Duodenal mucosa (tissue), 2 donors: Measurements from ENCODE around the gene TRAPPC8.
"Not testable (repeated sequence)": the region's sequence is repeated elsewhere in the genome, so short reads cannot be mapped to it uniquely, and the experiment has no call there.

Experiments used
- H3K27ac ChIP-seq: one replicate; pipeline ENCODE4 v1.7.0; 2013; ENCODE audit warnings: low read depth, low read length
- H3K27me3 ChIP-seq, 2 donors: one replicate each; pipeline ENCODE4 v1.7.0; 2013; ENCODE audit warnings: low read length in 2 of 2, control low read depth in 1 of 2; ENCODE audit not compliant: insufficient read depth in 2 of 2, control insufficient read depth in 1 of 2
- H3K36me3 ChIP-seq, 2 donors: one replicate each; pipeline ENCODE4 v1.7.0; 2013; ENCODE audit warnings: low read length in 2 of 2, control low read depth in 1 of 2; ENCODE audit not compliant: insufficient read depth in 2 of 2, control insufficient read depth in 1 of 2
- H3K4me1 ChIP-seq, 2 donors: one replicate each; pipeline ENCODE4 v1.7.0; 2013; ENCODE audit warnings: low read length in 2 of 2, control low read depth in 1 of 2; ENCODE audit not compliant: insufficient read depth in 2 of 2, control insufficient read depth in 1 of 2
- H3K4me3 ChIP-seq, 2 donors: one replicate each; pipeline ENCODE4 v1.7.0; 2013; ENCODE audit warnings: low read length in 2 of 2, low read depth in 1 of 2
- H3K9ac ChIP-seq, 2 donors: one replicate each; pipeline ENCODE4 v1.7.0; 2013; ENCODE audit warnings: low read length in 2 of 2, low read depth in 1 of 2
- H3K9me3 ChIP-seq, 2 donors: one replicate each; pipeline ENCODE4 v1.7.0; 2013; ENCODE audit warnings: low read length in 2 of 2, control low read depth in 1 of 2; ENCODE audit not compliant: control insufficient read depth in 1 of 2

The TRAPPC8 gene

DNA sequence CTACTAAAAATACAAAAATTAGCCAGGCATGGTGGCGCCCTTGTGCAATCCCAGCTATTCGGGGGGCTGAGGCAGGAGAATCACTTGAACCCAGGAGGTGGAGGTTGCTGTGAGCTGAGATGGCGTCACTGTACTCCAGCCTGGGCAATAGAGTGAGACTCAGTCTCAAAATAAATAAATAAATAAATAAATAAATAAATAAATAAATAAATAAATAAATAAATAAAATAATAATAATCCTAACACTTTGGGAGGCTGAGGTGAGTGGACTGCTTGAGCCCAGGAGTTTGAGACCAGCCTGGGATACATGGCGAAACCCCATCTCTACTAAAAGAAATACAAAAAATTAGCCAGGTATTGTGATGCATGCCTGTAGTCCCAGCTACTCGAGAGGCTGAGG, 23.6 kb downstream of the TRAPPC8 start:
- not testable (repeated sequence) for H3K4me1 ChIP-seq, H3K27me3 ChIP-seq, H3K9me3 ChIP-seq, H3K4me3 ChIP-seq, H3K9ac ChIP-seq, H3K27ac ChIP-seq
- peaks cover 0 to 51% of the 10 kb centered on the region in 2 donors for H3K36me3 ChIP-seq

DNA sequence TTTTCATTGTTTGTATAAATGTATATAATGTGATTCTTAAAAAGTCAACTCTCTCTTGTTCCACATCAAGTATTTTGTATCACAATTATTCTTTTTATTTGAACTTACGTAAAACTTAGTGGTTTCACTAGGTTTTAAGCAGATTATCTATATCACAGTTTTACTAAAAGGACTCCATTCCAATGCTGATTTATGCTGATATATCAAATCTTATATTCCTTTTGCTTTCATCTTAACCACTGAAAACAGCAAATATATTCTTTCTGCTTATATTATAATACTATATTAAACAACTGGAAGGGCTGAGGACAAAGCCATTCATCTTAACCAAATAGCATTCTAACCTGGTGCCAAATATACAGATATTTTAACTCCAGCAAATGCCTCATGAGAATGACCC, 24.2 kb downstream of the TRAPPC8 start:
- Histone ChIP-seq H3K4me1 (no peaks in the 10 kb centered on the region), H3K27ac (no peak overlapping the region), H3K9ac (no peak overlapping the region), H3K27me3 (no peaks in the 10 kb centered on the region), H3K36me3 (peaks cover 0 to 54% of the 10 kb centered on the region in 2 donors), H3K9me3 (no peaks in the 10 kb centered on the region), H3K4me3 (no peak overlapping the region)

DNA sequence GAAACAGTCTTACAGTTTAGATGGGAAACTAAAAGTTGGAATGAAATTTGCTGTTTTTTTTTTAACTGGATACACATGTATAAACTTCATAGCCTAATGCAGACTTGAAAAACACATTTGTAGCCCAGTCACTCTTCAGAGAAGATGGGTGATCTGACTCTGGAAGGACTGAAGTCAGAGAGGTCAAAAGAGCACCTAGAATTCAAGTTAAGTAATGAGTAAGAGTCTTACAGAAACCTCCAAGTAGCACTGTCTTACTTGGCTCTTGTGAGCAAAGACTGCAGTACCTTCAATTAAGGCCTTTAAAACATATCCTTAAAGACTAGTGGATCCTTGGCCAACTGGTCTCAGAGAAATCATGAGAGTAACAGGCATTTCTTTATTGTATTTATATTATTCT, 41.9 kb downstream of the TRAPPC8 start:
- Histone ChIP-seq H3K9ac (no peak overlapping the region), H3K4me3 (no peak overlapping the region), H3K27me3 (no peaks in the 10 kb centered on the region), H3K27ac (no peak overlapping the region), H3K9me3 (no peaks in the 10 kb centered on the region), H3K36me3 (peaks cover 19 to 53% of the 10 kb centered on the region in 2 donors), H3K4me1 (no peaks in the 10 kb centered on the region)

DNA sequence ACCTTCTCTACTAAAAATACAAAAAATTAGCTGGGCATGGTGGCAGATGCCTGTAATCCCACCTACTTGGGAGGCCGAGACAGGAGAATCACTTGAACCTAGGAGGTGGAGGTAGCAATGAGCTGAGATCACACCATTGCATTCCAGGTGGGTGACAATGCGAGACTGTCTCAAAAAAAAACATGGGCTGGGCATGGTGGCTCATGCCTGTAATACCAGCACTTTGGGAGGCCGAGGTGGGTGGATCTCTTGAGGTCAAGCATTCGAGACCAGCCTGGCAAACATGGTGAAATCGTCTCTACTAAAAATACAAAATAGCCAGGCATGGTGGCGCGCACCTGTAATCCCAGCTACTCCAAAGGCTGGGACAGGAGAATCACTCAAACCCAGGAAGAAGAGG, 43.2 kb downstream of the TRAPPC8 start:
- not testable (repeated sequence) for H3K27ac ChIP-seq, H3K4me3 ChIP-seq, H3K4me1 ChIP-seq, H3K9ac ChIP-seq, H3K9me3 ChIP-seq, H3K27me3 ChIP-seq
- H3K36me3 ChIP-seq, result peaks cover 19 to 50% of the 10 kb centered on the region in 2 donors

DNA sequence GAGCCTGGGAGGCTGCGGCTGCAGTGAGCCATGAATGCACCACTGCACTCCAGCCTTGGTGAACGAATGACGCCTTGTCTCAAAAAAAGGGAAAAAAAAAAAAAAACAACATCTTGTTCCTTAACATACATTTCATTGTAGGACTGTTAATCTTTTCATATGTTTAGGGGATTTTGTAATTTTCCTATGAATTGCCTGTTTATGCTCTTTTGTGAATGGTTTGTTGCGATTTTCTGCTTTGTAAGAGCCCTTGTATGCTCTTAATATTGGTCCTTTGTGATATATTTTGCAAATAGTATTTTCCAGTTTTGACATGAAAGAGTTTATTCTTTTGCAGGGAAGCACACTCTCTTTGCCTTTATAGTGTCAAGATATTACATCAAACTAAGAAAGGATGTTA, 50.0 kb downstream of the TRAPPC8 start:
- Histone ChIP-seq H3K4me3 (no peak overlapping the region), H3K36me3 (peaks cover 20 to 49% of the 10 kb centered on the region in 2 donors), H3K27me3 (no peaks in the 10 kb centered on the region), H3K27ac (no peak overlapping the region), H3K9ac (no peak overlapping the region), H3K9me3 (no peaks in the 10 kb centered on the region), H3K4me1 (no peaks in the 10 kb centered on the region)

DNA sequence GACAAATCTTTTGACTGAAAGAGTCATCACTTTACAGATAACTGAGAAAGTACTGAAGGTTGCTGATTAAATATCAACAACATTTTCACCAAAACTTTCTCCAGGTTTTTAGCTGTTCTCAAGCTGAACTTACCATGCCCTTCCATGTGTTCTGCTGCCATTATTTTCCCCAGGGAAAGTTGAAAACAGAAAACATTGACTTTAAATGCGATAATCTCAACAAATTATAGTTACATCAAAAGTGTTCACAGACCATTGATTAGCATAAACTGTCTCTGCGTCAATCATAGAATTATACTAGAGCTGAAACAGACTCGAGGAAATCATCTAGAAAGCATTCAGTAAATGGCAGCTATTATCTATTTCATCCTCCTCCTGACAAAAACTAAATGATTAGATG, 51.4 kb downstream of the TRAPPC8 start:
- H3K9me3 ChIP-seq, result no peaks in the 10 kb centered on the region
- no peak overlapping the region for H3K4me3 ChIP-seq
- H3K4me1 ChIP-seq, result no peaks in the 10 kb centered on the region
- H3K36me3 ChIP-seq, result peaks cover 14 to 59% of the 10 kb centered on the region in 2 donors
- H3K27ac ChIP-seq, result no peak overlapping the region
- no peak overlapping the region for H3K9ac ChIP-seq
- H3K27me3 ChIP-seq, result no peaks in the 10 kb centered on the region

DNA sequence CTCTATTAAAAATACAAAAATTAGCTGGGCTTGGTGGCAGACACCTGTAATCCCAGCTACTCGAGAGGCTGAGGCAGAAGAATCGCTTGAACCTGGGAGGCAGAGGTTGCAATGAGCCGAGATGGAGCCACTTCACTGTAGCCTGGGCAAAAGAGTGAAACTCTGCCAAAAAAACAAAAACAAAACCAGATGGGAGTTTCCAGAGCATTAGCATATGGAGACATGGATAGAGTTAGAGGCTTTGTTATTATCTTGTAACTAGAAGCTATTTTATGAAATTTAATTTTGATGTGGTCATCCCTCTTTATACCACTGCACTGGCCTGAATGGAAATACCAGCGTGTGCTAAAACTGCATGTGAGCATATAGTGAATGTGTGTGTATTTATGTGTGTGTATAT, 58.9 kb downstream of the TRAPPC8 start:
- no peak overlapping the region for H3K27ac ChIP-seq
- H3K9ac ChIP-seq, result no peak overlapping the region
- H3K36me3 ChIP-seq, result peaks cover 6 to 59% of the 10 kb centered on the region in 2 donors
- no peak overlapping the region for H3K4me3 ChIP-seq
- H3K4me1 ChIP-seq, result no peaks in the 10 kb centered on the region
- H3K9me3 ChIP-seq, result peaks cover 5% of the 10 kb centered on the region in 2 donors
- no peaks in the 10 kb centered on the region for H3K27me3 ChIP-seq

DNA sequence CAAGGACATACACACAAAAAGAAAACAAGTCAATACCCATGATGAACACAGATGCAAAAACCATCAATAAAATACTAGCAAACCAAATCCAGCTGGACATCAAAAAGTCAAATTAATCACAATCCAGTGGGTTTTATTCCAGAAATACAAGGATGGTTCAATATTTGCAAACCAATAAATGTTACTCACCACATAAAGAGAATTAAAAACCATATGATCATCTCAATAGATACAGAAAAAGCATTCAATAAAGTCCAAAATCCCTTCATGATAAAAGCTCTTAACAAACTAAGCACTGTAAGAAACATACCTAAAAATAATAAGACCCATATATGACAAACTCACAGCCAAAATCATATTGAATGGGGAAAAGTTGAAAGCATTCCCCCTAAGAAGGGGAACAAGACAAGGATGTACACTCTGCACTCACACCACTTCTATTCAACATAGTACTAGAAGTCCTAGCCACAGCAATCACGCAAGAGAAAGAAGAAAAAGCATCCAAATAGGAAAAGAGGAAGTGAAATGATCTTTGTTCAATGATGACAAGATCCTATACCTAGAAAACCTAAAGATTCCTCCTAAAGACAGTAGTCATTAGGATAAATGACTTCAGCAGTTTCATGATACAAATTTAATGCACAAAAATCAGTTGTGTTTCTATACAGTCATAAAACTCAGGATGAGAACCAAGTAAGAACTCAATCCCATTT, 62.6 kb downstream of the TRAPPC8 start:
- Histone ChIP-seq H3K27ac (no peak overlapping the region), H3K4me3 (no peak overlapping the region), H3K36me3 (peaks cover 10 to 47% of the 10 kb centered on the region in 2 donors), H3K9ac (no peak overlapping the region), H3K4me1 (peaks cover 0 to 4% of the 10 kb centered on the region in 2 donors), H3K9me3 (peaks cover 5% of the 10 kb centered on the region in 2 donors), H3K27me3 (no peaks in the 10 kb centered on the region)

DNA sequence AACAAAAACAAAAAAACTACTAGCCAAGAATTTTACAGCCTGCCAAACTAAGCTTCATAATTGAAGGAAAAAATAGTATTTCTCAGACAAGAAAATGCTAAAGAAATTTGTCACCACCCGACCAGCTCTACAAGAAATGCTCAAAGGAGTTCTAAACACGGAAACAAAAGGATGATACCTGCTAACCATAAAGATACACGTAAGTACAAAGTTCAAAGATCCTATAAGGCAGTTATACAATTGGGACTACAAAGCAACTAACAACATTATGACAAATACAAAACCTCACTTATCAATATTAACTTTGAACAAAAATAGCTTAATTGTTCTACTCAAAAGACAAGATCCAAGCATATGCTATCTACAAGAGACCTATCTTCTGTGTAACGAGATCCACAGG, 64.6 kb downstream of the TRAPPC8 start:
- peaks cover 5% of the 10 kb centered on the region in 2 donors for H3K9me3 ChIP-seq
- H3K4me1 ChIP-seq, result peaks cover 0 to 4% of the 10 kb centered on the region in 2 donors
- peaks cover 22 to 51% of the 10 kb centered on the region in 2 donors for H3K36me3 ChIP-seq
- no peaks in the 10 kb centered on the region for H3K27me3 ChIP-seq
- H3K9ac ChIP-seq, result no peak overlapping the region
- H3K27ac ChIP-seq, result no peak overlapping the region
- no peak overlapping the region for H3K4me3 ChIP-seq

DNA sequence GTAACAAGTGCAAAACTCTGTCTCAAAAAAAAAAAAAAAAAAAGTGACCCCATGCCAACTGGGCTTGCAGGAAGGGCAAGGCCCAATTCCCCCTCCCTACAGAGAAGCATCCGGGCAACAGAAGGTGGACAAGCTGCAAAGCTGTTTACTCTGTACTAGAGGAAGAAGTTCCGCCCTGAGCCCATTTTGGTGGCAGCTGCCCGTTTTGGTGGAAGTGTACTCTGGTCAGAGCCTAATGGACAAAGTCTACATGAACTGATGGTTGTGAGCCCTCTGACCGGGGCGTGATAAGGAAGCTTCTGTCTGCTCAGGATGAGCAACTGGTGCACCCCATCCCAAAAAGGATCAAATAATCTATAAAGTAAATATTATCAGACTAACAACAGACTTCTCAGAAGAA, 65.0 kb downstream of the TRAPPC8 start:
- H3K27me3 ChIP-seq, result no peaks in the 10 kb centered on the region
- no peak overlapping the region for H3K9ac ChIP-seq
- H3K27ac ChIP-seq, result no peak overlapping the region
- H3K9me3 ChIP-seq, result peaks cover 5% of the 10 kb centered on the region in 2 donors
- peaks cover 22 to 51% of the 10 kb centered on the region in 2 donors for H3K36me3 ChIP-seq
- H3K4me1 ChIP-seq, result peaks cover 0 to 4% of the 10 kb centered on the region in 2 donors
- no peak overlapping the region for H3K4me3 ChIP-seq
